Fibroblast of lung (primary cell): ENCODE data around the gene STX5. TPM values are rescaled to one million over a fixed set of nuclear protein-coding genes. Genes with fewer than 3 reads are reported as not detected.

ENCODE experiments used
- DNase-seq, 2 donors: peaks; one replicate each; pipeline versions ENCODE4 v3.0.0 to v3.0.0-alpha.2; 2010; ENCODE audit warnings: low read depth in 2 of 2
- H2AFZ ChIP-seq: 2 replicates; pipeline ENCODE4 v1.5.1; 2012; ENCODE audit warnings: low read length, control low read depth, inconsistent platforms
- H3K27ac ChIP-seq: 2 replicates; pipeline ENCODE4 v1.5.1; 2011; ENCODE audit warnings: low read length, control low read depth; ENCODE audit not compliant: insufficient read depth
- H3K27me3 ChIP-seq: 2 replicates; pipeline ENCODE4 v1.5.1; 2011; ENCODE audit warnings: mild to moderate bottlenecking, low read length; ENCODE audit not compliant: control insufficient read depth, insufficient read depth
- H3K36me3 ChIP-seq: 2 replicates; pipeline ENCODE4 v1.5.1; 2011; ENCODE audit warnings: low read length; ENCODE audit not compliant: control insufficient read depth, insufficient read depth
- H3K4me1 ChIP-seq: 2 replicates; pipeline ENCODE4 v1.5.1; 2011; ENCODE audit warnings: low read length; ENCODE audit not compliant: control insufficient read depth, insufficient read depth; ENCODE audit errors: extremely low read depth
- H3K4me2 ChIP-seq: 2 replicates; pipeline ENCODE4 v1.5.1; 2011; ENCODE audit warnings: low read length, control low read depth; ENCODE audit not compliant: insufficient read depth; ENCODE audit errors: extremely low read depth
- H3K4me3 ChIP-seq, 4 experiments: fragments of 200-600 bp in 1 of 4; sonication (generic) in 1 of 4; replicated peaks in 1 of 4; 2 replicates each; pipeline ENCODE4 v1.5.1; 2011 to 2016; ENCODE audit warnings: low read length in 4 of 4, low read depth in 3 of 4, mild to moderate bottlenecking in 3 of 4, control low read depth in 2 of 4, inconsistent platforms in 1 of 4, mixed read lengths in 1 of 4; ENCODE audit not compliant: insufficient read depth in 1 of 4; ENCODE audit errors: control extremely low read depth in 1 of 4
- H3K79me2 ChIP-seq: 2 replicates; pipeline ENCODE4 v1.5.1; 2012; ENCODE audit warnings: mild to moderate bottlenecking, low read length, inconsistent platforms; ENCODE audit not compliant: control insufficient read depth, insufficient read depth
- H3K9ac ChIP-seq: 2 replicates; pipeline ENCODE4 v1.5.1; 2011; ENCODE audit warnings: mild to moderate bottlenecking, low read length, control low read depth; ENCODE audit not compliant: insufficient read depth
- H3K9me3 ChIP-seq: 2 replicates; pipeline ENCODE4 v1.5.1; 2012; ENCODE audit warnings: low read depth, low read length; ENCODE audit not compliant: control insufficient read depth, insufficient read depth
- H4K20me1 ChIP-seq: 2 replicates; pipeline ENCODE4 v1.5.1; 2011; ENCODE audit warnings: low read length; ENCODE audit not compliant: control insufficient read depth, insufficient read depth; ENCODE audit errors: extremely low read depth
- EZH2 ChIP-seq: IDR thresholded peaks from 2 replicates; pipeline ENCODE4 v1.5.1; 2012; ENCODE audit warnings: low read length, control low read depth, mild to moderate bottlenecking; ENCODE audit errors: missing control alignments
- polyA plus RNA-seq, 2 donors: library from polyadenylated mRNA; depleted of rRNA in 1 of 2; stranded (reverse) in 1 of 2; unstranded in 1 of 2; fragments of >200 nt; gene quantifications; 2 replicates each; pipeline ENCODE4 v1.2.1, GENCODE V29; 2011 to 2012; ENCODE audit warnings: missing spikeins in 1 of 2
- total RNA-seq: library from RNA; depleted of rRNA; stranded (reverse); fragments of >200 nt; gene quantifications from 2 replicates; pipeline ENCODE4 v1.2.1, GENCODE V29; 2014
- TF ChIP-seq, protein P1 (sequence below), 2 donors: IDR thresholded peaks in 1 of 2; conservative IDR thresholded peaks in 1 of 2; 1 replicate in 1 of 2; 2 replicates in 1 of 2; pipeline ENCODE4 v1.5.1; 2011 to 2012; ENCODE audit warnings: low read length in 2 of 2, control low read depth in 1 of 2, inconsistent platforms in 1 of 2, low read depth in 1 of 2, mild to moderate bottlenecking in 1 of 2

STX5 gene
- total and polyA plus RNA-seq, 2 donors (not counting 1 experiment from before 2014, with no cell fraction given): 44.9 to 48.9 TPM

DNA sequence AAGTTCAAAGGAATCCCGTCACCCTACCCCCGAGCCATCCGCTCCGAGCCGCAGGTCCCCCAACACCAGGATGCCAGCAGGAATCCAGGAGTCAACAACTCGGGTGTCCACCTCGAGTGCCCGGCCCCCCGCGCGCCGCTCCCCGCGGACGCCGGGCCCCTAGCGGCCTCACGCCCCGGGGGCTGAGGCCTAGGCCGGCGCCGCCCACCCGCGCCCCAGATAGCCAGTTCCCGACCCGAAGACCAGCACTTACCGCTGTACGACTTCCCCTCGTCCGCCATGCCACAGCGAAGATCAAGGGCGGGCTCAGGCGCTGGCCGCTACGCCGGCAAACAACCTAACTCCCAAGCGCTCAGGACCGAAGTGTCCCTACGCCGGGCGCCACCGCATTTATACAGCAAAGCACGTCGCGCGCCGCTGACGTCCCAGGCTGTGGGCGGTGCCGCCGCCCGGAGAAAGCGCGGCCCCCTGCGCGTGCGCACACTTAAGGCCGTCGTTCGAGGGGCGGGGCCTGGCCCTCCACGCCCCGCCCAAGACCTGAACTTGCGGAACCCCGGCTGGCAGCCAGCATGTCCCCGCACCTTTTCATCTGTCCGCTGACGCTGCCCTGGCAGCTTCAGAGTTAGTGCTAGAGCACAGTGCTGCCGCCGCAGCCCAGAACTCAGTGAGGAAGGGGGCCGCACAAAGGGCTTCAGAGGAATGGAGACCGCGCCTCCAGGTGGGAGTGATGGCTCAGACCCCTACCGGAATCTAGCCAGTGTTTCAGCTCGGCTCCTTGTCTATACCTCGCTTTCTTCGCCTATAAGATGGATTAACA, 26.6 kb downstream of the STX5 start, which contains the start of gene NXF1:
NXF1 (minus strand) TSS at position 365 of the 817 bp plus-strand sequence; CDS start at position 281, 84 bp downstream.
- TF ChIP-seq, protein P1, sequence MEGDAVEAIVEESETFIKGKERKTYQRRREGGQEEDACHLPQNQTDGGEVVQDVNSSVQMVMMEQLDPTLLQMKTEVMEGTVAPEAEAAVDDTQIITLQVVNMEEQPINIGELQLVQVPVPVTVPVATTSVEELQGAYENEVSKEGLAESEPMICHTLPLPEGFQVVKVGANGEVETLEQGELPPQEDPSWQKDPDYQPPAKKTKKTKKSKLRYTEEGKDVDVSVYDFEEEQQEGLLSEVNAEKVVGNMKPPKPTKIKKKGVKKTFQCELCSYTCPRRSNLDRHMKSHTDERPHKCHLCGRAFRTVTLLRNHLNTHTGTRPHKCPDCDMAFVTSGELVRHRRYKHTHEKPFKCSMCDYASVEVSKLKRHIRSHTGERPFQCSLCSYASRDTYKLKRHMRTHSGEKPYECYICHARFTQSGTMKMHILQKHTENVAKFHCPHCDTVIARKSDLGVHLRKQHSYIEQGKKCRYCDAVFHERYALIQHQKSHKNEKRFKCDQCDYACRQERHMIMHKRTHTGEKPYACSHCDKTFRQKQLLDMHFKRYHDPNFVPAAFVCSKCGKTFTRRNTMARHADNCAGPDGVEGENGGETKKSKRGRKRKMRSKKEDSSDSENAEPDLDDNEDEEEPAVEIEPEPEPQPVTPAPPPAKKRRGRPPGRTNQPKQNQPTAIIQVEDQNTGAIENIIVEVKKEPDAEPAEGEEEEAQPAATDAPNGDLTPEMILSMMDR (conservative IDR thresholded peaks at IDR 0.05 in 1 of 2, IDR thresholded peaks at IDR 0.05 in 1 of 2; ENCODE audit: low read depth in 1 of 2, low read length in 2 of 2): peak in 1 of 2 donors; percentile 8
- no peak for TF ChIP-seq EZH2
- peak; percentile 88 to 95 for DNase-seq
- Histone ChIP-seq H3K4me2 (peak within 1 kb of the TSS; percentile 97), H3K9ac (peak within 1 kb of the TSS; percentile 91), H3K4me1 (peaks cover 18% of the 10 kb centered on the region), H3K4me3 (peak within 1 kb of the TSS; percentile 82 to 93 (median 87)), H2AFZ (peak within 1 kb of the TSS; percentile 75), H3K27me3 (no peaks in the 10 kb centered on the region), H4K20me1 (no peaks in the 10 kb centered on the region), H3K9me3 (no peaks in the 10 kb centered on the region), H3K27ac (peak within 1 kb of the TSS; percentile 75), H3K79me2 (peaks cover 24% of the 10 kb centered on the region), H3K36me3 (peaks cover 13% of the 10 kb centered on the region)

DNA sequence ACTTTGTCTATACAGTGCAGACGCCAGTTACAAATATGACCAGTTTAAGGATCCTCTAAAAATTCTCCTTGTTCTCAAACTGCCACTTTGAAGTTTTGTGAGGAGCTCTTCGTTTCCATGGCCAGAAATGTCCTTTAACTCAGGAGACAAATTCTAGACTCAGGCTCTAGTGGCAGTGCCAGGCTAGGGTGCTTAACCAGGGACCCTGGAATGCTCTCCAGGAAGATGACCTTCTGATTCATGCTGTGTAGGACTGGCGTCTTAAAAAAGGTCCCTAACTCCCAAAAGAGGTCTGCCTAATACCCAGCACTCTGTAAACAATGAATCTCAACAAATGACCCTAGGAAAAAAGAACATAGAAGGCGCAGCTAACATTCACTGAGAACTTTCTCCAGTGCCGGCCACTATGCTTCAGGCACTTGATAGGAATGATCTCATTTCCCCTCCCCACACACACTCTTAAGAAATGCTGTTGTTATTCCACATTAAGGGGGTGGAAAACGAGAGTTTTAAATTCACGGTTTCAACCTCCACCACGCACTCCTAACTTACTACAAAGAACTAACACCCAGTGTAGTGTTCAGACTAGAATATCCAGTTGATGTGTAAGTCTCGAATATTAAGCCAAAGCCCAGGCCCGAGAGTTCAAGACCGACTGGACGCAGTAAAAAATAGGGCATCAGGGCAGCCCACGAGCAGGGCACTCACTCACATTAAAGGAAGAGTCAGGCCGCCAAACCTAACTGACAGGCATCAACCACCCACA, 27.4 kb downstream of the STX5 start:
- H3K36me3 ChIP-seq: peaks cover 19% of the 10 kb centered on the region
- H3K79me2 ChIP-seq: peaks cover 24% of the 10 kb centered on the region
- H3K27ac ChIP-seq: peak overlapping the region; percentile 75
- peak overlapping the region; percentile 80 to 93 (median 86) for H3K4me3 ChIP-seq
- peak overlapping the region; percentile 97 for H3K4me2 ChIP-seq
- H3K9me3 ChIP-seq: no peaks in the 10 kb centered on the region
- no peaks in the 10 kb centered on the region for H4K20me1 ChIP-seq
- DNase-seq: peak; percentile 54 to 56
- H2AFZ ChIP-seq: no peak overlapping the region
- peak overlapping the region; percentile 91 for H3K9ac ChIP-seq
- TF ChIP-seq EZH2: no peak
- TF ChIP-seq, protein P1 (conservative IDR thresholded peaks at IDR 0.05 in 1 of 2, IDR thresholded peaks at IDR 0.05 in 1 of 2; ENCODE audit: low read depth in 1 of 2, low read length in 2 of 2): no peak
- peaks cover 18% of the 10 kb centered on the region for H3K4me1 ChIP-seq
- H3K27me3 ChIP-seq: no peaks in the 10 kb centered on the region

DNA sequence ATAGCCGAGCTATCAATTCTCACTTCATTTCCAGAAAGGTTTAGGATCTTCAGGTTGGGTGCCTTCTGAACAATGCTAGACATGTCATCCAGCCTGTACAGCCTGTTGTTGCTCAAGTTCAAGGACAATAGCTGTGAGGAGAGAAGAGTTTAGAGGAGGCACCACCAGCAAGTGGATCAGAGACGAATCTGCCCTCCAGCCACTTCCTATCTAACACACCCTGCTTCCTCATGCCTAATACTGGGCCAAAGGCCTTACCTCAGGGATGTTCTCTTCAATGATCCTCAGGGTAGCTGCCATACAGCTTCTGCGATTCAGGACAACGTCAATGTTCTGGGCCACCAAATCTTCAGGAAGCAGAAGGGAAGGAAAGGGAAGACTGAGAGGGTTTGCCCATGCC, 30.8 kb downstream of the STX5 start:
- Histone ChIP-seq H3K4me3 (no peak overlapping the region), H3K27me3 (no peaks in the 10 kb centered on the region), H3K4me1 (peaks cover 4% of the 10 kb centered on the region), H2AFZ (no peak overlapping the region), H3K4me2 (no peak overlapping the region), H3K36me3 (peaks cover 29% of the 10 kb centered on the region), H3K79me2 (peaks cover 24% of the 10 kb centered on the region), H3K27ac (no peak overlapping the region), H3K9me3 (no peaks in the 10 kb centered on the region), H4K20me1 (no peaks in the 10 kb centered on the region), H3K9ac (no peak overlapping the region)
- TF ChIP-seq EZH2: no peak
- no peak for DNase-seq
